GM23338 (cell line): Measurements from ENCODE around the gene SSU72. TPM values are rescaled to one million over a fixed set of nuclear protein-coding genes. Genes with fewer than 3 reads are reported as not detected.

Experiments used
- ATAC-seq: fragments of 200-7000 bp; cut with Tn5 transposase; 3 replicates; pipeline ENCODE4 v1.9.1; 2020
- DNase-seq: peaks from one replicate; pipeline ENCODE4 v3.0.0-alpha.2; 2015; ENCODE audit warnings: low spot score
- H2AFZ ChIP-seq: fragments of 200-600 bp; sonication (generic); 2 replicates; pipeline ENCODE4 v1.8.0; 2016; ENCODE audit warnings: antibody characterized with exemption, mild to moderate bottlenecking, moderate library complexity
- H3F3A ChIP-seq: fragments of 200-600 bp; sonication (generic); replicated peaks from 2 replicates; pipeline ENCODE4 v1.8.0; 2017; ENCODE audit warnings: antibody characterized with exemption, mixed run types, low read depth
- H3K27ac ChIP-seq: fragments of 200-600 bp; sonication (generic); 2 replicates; pipeline ENCODE4 v1.6.1; 2016; ENCODE audit warnings: low read depth
- H3K27me3 ChIP-seq: fragments of 200-600 bp; sonication (generic); 2 replicates; pipeline ENCODE4 v1.8.0; 2016; ENCODE audit warnings: mild to moderate bottlenecking, mixed run types, moderate library complexity; ENCODE audit not compliant: insufficient read depth
- H3K36me3 ChIP-seq: fragments of 200-600 bp; sonication (generic); 2 replicates; pipeline ENCODE4 v1.8.0; 2016; ENCODE audit warnings: mild to moderate bottlenecking; ENCODE audit not compliant: insufficient read depth
- H3K4me1 ChIP-seq: fragments of 200-600 bp; sonication (generic); 2 replicates; pipeline ENCODE4 v1.8.0; 2016; ENCODE audit warnings: mild to moderate bottlenecking, moderate library complexity; ENCODE audit not compliant: insufficient read depth
- H3K4me2 ChIP-seq: fragments of 200-600 bp; sonication (generic); 2 replicates; pipeline ENCODE4 v1.7.1; 2017; ENCODE audit warnings: mixed run types
- H3K4me3 ChIP-seq: fragments of 200-600 bp; sonication (generic); 2 replicates; pipeline ENCODE4 v1.6.1; 2016; ENCODE audit warnings: mixed run types
- H3K79me2 ChIP-seq: fragments of 200-600 bp; sonication (generic); replicated peaks from 2 replicates; pipeline ENCODE4 v1.8.0; 2017; ENCODE audit warnings: mild to moderate bottlenecking; ENCODE audit not compliant: insufficient read depth
- H3K9me2 ChIP-seq: fragments of 200-600 bp; sonication (generic); 2 replicates; pipeline ENCODE4 v1.8.0; 2017; ENCODE audit not compliant: insufficient read depth
- H4K20me1 ChIP-seq: fragments of 200-600 bp; sonication (generic); replicated peaks from 2 replicates; pipeline ENCODE4 v1.8.0; 2017; ENCODE audit warnings: mild to moderate bottlenecking; ENCODE audit not compliant: insufficient read depth
- H3K27ac Mint-ChIP-seq: 2 replicates; pipeline ENCODE4 v1.8.0; 2020; ENCODE audit warnings: inconsistent platforms, mild to moderate bottlenecking, moderate library complexity, mixed read lengths
- H3K27me3 Mint-ChIP-seq: 3 replicates; pipeline ENCODE4 v1.8.0; 2022; ENCODE audit warnings: low read depth, mild to moderate bottlenecking, moderate library complexity, mixed read lengths, inconsistent platforms; ENCODE audit not compliant: insufficient read depth, poor library complexity
- H3K36me3 Mint-ChIP-seq: 3 replicates; pipeline ENCODE4 v1.8.0; 2021; ENCODE audit warnings: low read depth, mild to moderate bottlenecking, inconsistent platforms, moderate library complexity, mixed read lengths
- H3K4me1 Mint-ChIP-seq: 3 replicates; pipeline ENCODE4 v1.8.0; 2020; ENCODE audit warnings: mild to moderate bottlenecking, inconsistent platforms, mixed read lengths
- H3K4me3 Mint-ChIP-seq: 3 replicates; pipeline ENCODE4 v1.8.0; 2021; ENCODE audit warnings: moderate library complexity, mild to moderate bottlenecking, inconsistent platforms, mixed read lengths
- H3K9me3 Mint-ChIP-seq: 3 replicates; pipeline ENCODE4 v1.8.0; 2020; ENCODE audit warnings: moderate library complexity, mild to moderate bottlenecking, inconsistent platforms, mixed read lengths
- CREB1 ChIP-seq: fragments of 250-450 bp; sonication (Bioruptor Pico); IDR thresholded peaks from 2 replicates; pipeline ENCODE4 v1.5.0; 2020; ENCODE audit warnings: low read depth, mild to moderate bottlenecking, moderate library complexity
- CTCF ChIP-seq, 2 experiments: fragments of 200-600 bp in 1 of 2; sonication (generic) in 1 of 2; conservative IDR thresholded peaks; 2 replicates each; pipeline versions ENCODE4 v1.5.1 to v1.6.1; 2016 to 2017; ENCODE audit warnings: antibody characterized with exemption in 2 of 2, low read depth in 2 of 2, mild to moderate bottlenecking in 2 of 2, moderate library complexity in 1 of 2
- ETS1 ChIP-seq: IDR thresholded peaks from 2 replicates; pipeline ENCODE4 v1.6.1; 2016; ENCODE audit warnings: antibody characterized with exemption
- EZH2 ChIP-seq: fragments of 200-600 bp; sonication (generic); IDR thresholded peaks from one replicate; pipeline ENCODE4 v1.8.0; 2017; ENCODE audit warnings: antibody characterized with exemption, mild to moderate bottlenecking, low read depth; ENCODE audit not compliant: unreplicated experiment
- EZH2phosphoT487 ChIP-seq: fragments of 200-600 bp; sonication (generic); IDR thresholded peaks from one replicate; pipeline ENCODE4 v1.8.1; 2018; ENCODE audit warnings: antibody characterized with exemption; ENCODE audit not compliant: unreplicated experiment
- JUNB ChIP-seq: IDR thresholded peaks from one replicate; pipeline ENCODE4 v1.6.1; 2016; ENCODE audit warnings: antibody characterized with exemption; ENCODE audit not compliant: unreplicated experiment
- NANOG ChIP-seq: IDR thresholded peaks from 2 replicates; pipeline ENCODE4 v1.6.1; 2016; ENCODE audit warnings: antibody characterized with exemption, borderline replicate concordance
- REST ChIP-seq: IDR thresholded peaks from one replicate; pipeline ENCODE4 v1.6.1; 2018; ENCODE audit warnings: antibody characterized with exemption; ENCODE audit not compliant: unreplicated experiment
- ZNF114 ChIP-seq: fragments of 250-450 bp; sonication (Bioruptor Pico); IDR thresholded peaks from 2 replicates; pipeline ENCODE4 v1.5.0; 2020; ENCODE audit warnings: mild to moderate bottlenecking, moderate library complexity
- polyA plus RNA-seq: library from polyadenylated mRNA; unstranded; fragments of >200 nt; fragmentation: Nextera tagmentation; extraction: Ambion mirVana; gene quantifications from 2 replicates; pipeline ENCODE4 v1.2.1, GENCODE V29; 2016
- total RNA-seq: library from RNA; depleted of rRNA; stranded (reverse); fragments of >200 nt; shearing (Covaris generic); gene quantifications from 2 replicates; pipeline ENCODE4 v1.2.3, GENCODE V29; 2014

Gene SSU72
- total and polyA plus RNA-seq, 2 experiments from 2014 or later: 148 to 248 TPM

GRCh38 chr1:1539310-1540089 is 35.2 kb downstream of the SSU72 start:
- H3K36me3 Mint-ChIP-seq: peaks cover 22% of the 10 kb centered on the region
- peaks cover 24% of the 10 kb centered on the region for H3F3A ChIP-seq
- peak; percentile 23 for ATAC-seq
- peaks cover 15% of the 10 kb centered on the region for H3K27me3 Mint-ChIP-seq
- no peaks in the 10 kb centered on the region for H3K27me3 ChIP-seq
- peaks cover 8% of the 10 kb centered on the region for H3K4me1 Mint-ChIP-seq
- TF ChIP-seq JUNB (no peak), NANOG (no peak), ZNF114 (CRISPR knock-in tag) (no peak), EZH2 (no peak), CTCF (conservative IDR thresholded peaks at IDR 0.05; ENCODE audit: low read depth in 2 of 2) (no peak), CREB1 (CRISPR knock-in tag) (no peak), REST (no peak)
- no peaks in the 10 kb centered on the region; the same call in 1 of the 2 replicates for H3K4me1 ChIP-seq
- H3K36me3 ChIP-seq: no peaks in the 10 kb centered on the region
- no peaks in the 10 kb centered on the region for H3K9me3 Mint-ChIP-seq
- no peak overlapping the region for H3K27ac Mint-ChIP-seq
- H3K4me3 ChIP-seq: peak overlapping the region; percentile 86
- H3K4me2 ChIP-seq: peak overlapping the region; percentile 88
- peak; percentile 81 for DNase-seq
- no peak overlapping the region for H2AFZ ChIP-seq
- H4K20me1 ChIP-seq: peaks cover 4% of the 10 kb centered on the region; the same call in 1 of the 2 replicates
- no peak overlapping the region for H3K27ac ChIP-seq
- H3K79me2 ChIP-seq: no peaks in the 10 kb centered on the region
- no peaks in the 10 kb centered on the region for H3K9me2 ChIP-seq
- peak overlapping the region; percentile 73 for H3K4me3 Mint-ChIP-seq

- no peaks in the 10 kb centered on the region for H3K79me2 ChIP-seq
- Mint-ChIP-seq H3K27ac (peak overlapping the region; percentile 28; the same call in 1 of the 2 replicates), H3K4me1 (peaks cover 8% of the 10 kb centered on the region), H3K36me3 (peaks cover 22% of the 10 kb centered on the region), H3K27me3 (peaks cover 15% of the 10 kb centered on the region), H3K4me3 (peak overlapping the region; percentile 73), H3K9me3 (no peaks in the 10 kb centered on the region)
- peaks cover 24% of the 10 kb centered on the region for H3F3A ChIP-seq
- no peak overlapping the region for H2AFZ ChIP-seq
- no peaks in the 10 kb centered on the region for H3K36me3 ChIP-seq
- H4K20me1 ChIP-seq: peaks cover 4% of the 10 kb centered on the region; the same call in 1 of the 2 replicates
- no peaks in the 10 kb centered on the region for H3K27me3 ChIP-seq
- peak overlapping the region; percentile 88 for H3K4me2 ChIP-seq
- no peaks in the 10 kb centered on the region; the same call in 1 of the 2 replicates for H3K4me1 ChIP-seq
- DNase-seq (no peak), ATAC-seq (no peak)
- H3K27ac ChIP-seq: no peak overlapping the region
- no peaks in the 10 kb centered on the region for H3K9me2 ChIP-seq
- H3K4me3 ChIP-seq: peak overlapping the region; percentile 86
- TF ChIP-seq EZH2: no peak
- TF ChIP-seq EZH2phosphoT487: no peak
- TF ChIP-seq ETS1: no peak
Observed at GRCh38 chr1:1538989-1539309, 35.7 kb downstream of the SSU72 start.
